HG02870 (cell line): ENCODE measurements around the gene CBX5.
A peak's percentile ranks its signal among the peaks of the same experiment; 100 is the strongest.
"Not testable (repeated sequence)": the region's sequence is repeated elsewhere in the genome, so short reads cannot be mapped to it uniquely, and the experiment has no call there.

Source experiments
- ATAC-seq: cut with Tn5 transposase; IDR thresholded peaks from one replicate; pipeline ENCODE4 v1.9.1; 2021; ENCODE audit warnings: mild to moderate bottlenecking, moderate library complexity; ENCODE audit not compliant: unreplicated experiment

CBX5 gene

DNA sequence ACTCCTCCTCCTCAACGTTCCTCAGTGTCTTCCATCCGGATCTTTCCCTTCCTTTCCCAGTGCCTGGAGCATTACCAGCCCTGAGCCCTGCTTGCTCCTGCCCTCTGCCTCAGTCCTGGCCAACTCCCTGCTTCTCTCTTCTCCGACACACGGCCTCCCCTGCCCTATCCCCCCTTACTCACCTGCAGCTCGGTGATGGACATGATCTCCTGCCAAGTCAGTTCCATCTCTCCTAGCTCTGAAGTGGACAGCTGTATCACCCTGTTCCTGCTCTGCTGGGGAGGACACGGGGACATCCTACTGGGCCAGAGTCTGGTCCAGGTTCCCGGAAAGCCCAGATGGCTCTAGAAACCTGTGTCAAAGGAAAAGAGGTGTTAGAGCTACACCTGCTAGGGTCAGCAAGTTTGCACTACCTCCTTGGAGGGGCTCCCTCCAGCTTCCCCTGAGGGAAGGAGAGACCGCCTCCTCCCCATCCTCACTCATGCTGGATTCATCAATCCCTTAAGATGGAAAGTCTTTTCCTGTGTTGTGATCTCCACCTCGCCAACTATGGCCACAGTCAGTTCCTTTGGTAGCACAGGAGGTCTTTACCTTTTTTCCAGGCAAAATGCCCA, 15.1 kb upstream of the CBX5 start:
- no peak for ATAC-seq

DNA sequence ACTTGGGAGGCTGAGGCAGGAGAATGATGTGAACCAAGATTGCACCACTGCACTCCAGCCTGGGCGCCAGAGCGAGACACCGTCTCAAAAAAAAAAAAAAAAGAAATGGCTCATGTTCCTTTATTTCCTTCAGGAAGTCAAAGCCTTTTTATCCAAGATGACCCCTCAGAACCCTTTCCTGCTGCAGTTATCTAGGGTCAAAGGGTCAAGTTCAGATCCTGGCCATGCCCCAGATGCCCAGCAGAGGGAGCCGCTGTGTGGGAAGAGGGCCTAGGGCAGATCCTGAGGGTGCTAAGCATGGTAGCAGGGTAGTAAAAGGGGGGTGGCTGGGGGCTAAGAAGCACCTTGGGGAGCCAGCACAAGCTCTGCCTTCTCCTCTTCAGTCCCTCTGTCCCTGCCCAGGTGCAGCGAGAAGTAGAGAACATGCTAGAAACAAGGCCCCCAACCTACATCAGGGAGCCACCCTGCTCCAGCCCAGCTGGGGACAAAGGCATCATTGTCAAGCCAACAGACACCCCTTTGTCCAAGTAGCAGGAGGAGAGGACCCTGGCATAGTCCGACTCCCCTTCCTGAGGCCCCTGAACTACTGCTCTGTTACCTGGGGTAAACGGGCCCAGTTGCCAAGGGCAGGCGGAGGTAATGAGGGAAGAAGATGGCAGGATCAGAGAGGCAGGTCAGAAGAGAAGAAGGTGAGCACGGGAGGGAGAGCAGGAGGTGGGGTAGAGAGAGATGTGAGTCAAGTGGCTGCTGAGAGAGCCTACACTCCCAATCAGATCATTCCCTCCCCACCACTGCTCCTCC, 14.4 kb upstream of the CBX5 start:
- no peak for ATAC-seq

DNA sequence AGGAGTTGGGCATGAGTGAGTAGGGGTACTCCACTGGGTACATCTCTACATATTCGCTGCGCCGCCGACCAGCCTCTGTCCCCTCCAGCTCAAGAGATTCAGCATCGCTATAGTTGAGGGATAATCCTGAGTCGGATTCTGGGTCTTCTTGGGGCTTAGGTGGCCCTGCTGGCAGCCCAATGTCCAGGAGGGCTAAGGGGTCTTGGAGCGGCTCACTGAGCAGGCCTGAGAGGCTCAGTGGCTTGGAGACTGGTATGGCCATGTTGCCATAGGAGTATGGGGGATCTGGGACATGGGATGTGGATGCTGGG, 13.0 kb upstream of the CBX5 start:
- ATAC-seq, result no peak

DNA sequence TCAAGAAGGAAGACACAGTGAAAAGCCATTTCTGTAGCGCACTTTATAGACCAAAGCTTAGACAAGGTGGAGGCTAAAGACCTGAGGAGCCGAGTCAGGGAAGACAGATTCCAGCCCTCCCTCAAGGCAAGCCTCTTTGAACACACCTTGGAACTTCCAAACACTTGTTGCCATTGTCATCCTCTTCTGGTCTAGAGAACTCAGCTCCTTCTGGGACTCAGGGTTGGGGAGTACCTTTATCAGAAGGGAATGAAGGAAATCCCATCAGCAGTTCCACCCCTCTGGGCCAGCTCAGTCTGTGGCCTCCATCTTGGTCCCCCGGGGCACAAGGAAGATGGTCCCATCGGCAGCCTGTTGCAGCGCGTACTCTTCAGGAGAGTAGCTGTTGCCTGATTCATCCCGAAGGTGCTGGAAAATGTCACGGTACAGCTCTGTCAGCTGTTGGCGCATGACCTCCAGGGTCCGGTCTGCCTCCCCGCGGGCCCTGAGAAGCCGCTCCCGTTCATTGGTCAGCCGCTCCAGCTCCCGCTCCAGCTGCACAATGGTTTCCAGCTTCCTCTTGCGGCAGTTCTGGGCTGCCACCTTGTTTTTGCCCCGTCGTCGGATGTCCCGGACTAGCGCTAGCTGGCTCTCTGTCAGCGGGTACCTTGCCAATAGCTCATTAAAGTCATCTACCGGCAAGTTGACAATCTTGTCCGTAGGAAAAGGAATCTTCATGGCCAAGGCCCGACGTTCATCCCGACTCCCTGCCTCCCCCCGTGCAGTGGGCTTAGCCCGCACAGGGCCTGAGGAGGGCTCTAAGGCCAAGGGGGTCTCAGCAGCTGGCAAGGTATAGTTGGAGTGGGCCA, 12.4 kb upstream of the CBX5 start:
- ATAC-seq, result no peak

DNA sequence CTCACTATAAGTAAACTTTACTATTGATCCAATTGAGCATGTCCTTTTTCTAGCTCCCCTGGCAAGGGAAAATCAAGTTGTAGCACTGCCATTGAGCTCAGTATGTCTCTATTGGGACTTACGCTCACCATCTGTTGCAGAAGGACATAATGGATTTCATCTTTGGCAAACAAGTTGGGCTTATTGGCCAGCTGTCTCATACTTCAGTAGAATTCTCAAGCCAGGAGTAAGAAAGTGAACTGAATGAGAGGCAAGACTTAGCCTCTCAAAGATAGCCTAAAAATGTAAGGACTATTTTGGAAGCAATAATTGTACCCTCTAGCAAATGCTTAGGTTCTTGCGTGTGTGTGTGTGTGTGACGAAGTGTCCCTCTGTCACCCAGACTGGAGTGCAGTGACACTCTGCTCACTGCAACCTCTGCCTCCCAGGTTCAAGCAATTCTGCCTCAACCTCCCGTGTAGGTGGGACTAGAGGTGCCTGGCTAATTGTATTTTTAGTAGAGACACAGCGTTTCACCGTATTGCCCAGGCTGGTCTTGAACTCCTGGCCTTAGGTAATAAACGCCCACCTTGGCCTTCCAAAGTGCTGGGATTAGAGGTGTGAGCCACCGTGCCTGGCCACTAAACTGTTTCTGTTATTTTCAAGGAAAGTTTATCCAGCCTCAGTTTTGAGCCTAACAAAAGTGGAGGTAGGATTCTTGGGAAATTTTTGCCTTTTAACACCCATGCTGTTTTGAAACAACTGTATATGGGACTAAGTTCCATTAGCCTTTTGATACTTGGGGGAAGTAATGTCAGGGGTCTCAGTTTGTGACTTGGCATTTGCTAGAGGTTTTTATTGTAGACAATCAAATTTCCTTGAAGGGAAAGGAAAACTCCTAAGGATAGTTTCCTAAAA, 7.6 kb upstream of the CBX5 start:
- ATAC-seq, result no peak

DNA sequence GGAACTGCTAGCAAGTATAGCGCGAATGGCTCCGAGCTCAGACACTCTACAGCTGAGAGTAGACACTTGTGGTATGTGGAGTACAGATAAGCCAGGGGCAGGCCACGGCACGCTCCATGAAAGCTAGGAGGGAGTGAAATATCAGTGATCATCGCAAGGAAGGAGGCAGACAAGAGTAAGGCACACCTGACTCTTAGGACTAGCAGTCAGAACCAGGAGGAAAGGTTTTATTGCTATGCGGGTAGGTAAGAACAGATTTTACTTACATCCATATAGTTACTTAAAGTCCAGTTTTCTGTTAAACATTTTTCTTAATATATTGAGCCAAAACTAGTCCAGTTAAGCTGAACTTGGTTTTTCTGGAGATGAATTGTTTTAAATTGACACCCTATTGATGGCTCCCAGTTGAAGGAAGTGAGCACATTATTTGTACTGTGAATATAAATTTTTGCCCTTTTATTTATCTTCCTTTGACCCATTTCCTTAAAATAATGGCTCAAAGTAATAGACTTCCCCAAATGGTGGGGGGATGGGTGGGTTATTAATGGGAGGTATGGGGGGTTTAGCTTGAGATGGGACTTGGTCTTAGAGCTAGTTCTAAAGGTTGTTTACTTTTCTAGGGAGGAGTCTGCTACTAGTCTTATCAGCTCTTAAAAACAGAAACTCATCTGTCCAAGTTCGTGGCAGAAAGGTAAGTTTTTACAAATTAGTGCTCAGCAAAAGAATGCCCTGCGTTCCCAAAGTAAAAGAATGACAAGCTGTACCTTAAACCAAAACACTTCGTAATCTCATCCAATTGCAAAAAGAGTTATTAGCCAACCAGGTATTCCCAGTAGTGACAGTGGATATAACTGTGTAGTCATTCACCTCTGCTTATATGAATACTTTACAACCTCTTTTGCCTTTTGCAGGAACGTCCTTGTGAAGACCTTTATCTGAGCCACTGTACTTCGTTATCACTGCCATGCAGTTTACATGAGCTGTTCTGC, 6.4 kb upstream of the CBX5 start:
- no peak for ATAC-seq

DNA sequence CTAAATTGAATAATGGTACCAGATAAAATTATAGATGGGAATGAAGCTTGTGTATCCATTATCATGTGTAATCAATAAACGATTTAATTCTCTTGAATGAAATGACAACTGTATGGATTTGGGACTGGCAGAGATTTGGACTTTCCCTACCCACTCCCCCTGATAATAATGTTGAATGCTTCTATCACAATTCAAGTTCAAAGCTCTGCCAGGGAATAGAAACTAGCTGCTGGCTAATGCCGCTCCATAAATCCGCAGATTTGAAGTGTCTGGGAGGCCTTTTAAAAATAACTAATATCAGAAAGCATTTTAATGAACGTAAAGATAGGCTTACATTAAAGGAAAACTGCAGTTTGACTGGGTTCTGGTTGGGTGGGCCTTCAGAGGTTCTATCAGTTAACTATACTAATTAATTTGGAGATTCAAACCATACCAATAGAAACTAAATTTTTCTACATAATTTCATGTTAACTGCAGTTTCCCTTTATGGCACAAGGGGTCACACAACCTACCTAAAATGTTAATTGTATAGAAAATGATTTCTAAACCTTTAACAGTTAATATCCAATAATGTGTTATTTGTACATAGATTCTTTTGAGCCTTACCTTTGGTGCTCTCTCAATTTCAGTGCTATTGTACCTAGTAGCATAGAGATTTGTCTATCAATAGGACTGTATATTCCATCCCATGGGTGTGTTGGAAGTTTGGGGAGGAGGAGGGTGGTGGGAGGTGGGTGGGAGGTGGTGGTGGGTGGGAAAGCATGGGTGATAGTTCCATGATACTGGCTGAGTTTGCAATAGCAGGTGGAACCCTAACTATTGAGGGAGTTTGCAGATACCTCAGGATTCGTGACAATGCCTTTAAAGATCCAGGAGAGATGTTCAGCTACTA, 5.5 kb upstream of the CBX5 start:
- no peak for ATAC-seq

DNA sequence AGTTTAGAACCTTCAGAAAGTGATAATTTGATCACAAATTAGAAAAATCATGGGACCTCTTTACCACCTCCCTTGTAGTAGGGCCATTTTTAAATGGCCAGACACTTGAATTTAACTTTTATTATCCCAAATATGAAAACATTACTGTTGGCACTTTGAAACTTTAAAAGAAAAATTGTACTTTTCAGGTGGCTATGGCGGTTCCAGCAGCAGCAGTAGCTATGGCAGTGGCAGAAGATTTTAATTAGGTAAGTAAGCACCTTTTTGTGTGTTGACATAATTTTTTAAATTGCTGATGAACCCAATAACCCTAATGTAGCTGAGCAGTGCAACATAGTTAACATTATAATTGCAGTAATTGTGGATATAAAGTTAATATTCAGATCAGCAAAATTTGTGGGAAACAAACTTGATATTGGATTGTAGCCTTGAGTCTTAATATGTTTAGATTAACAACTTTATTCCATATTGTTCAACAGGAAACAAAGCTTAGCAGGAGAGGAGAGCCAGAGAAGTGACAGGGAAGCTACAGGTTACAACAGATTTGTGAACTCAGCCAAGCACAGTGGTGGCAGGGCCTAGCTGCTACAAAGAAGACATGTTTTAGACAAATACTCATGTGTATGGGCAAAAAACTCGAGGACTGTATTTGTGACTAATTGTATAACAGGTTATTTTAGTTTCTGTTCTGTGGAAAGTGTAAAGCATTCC, 4.3 kb upstream of the CBX5 start:
- ATAC-seq, result not testable (repeated sequence)

DNA sequence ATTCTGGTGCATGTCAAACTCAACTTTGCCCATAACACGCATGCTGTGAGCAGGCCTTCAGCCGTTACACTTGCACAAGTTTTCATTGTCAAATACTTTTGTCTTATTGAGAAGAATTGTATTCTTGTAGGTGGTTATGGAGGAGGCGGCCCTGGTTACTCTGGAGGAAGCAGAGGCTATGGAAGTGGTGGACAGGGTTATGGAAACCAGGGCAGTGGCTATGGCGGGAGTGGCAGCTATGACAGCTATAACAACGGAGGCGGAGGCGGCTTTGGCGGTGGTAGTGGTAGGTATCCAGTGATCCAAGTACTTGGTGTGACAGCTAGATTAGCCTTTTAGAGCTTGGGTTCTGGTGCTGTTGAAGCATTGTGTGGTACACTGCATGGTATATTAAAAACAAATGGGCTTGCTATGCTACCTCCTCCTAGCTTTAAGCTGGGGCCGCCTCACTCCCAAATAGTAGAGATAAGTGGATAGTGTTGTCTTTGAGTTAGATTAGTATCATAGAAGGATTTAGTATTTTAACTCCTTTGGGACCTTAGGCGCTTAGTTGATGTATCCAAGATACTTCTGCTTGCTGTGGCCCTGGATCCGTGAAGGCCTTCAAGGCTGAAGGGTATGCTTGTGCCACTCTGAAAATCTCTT, 3.1 kb upstream of the CBX5 start:
- no peak for ATAC-seq

DNA sequence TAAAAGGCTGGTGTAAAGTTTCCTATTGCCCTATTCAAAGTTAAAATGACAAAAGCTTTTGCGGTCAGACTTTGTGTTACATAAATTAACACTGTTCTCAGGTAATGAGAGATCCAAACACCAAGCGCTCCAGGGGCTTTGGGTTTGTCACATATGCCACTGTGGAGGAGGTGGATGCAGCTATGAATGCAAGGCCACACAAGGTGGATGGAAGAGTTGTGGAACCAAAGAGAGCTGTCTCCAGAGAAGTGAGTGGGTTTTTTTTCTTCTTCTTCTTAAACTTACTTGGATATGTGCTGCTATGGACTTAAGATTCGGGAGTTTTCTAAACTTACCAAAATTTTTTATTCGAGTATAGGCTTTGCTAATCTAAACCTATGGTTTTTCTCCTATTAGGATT, 1.8 kb upstream of the CBX5 start:
- ATAC-seq, result not testable (repeated sequence)

DNA sequence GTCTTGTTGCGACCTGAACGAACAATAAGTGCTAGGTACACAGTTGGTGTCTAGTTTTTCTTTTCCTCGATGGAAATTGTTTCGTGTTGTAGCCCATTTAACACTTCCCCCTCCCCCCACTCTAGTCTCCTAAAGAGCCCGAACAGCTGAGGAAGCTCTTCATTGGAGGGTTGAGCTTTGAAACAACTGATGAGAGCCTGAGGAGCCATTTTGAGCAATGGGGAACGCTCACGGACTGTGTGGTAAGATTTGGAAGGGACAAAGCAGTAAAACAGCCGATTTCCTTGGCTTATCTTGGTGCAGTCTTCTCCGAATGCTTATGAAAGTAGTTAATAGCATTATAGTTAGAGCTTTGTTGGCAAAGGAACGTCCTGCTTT, 1.3 kb upstream of the CBX5 start:
- not testable (repeated sequence) for ATAC-seq

DNA sequence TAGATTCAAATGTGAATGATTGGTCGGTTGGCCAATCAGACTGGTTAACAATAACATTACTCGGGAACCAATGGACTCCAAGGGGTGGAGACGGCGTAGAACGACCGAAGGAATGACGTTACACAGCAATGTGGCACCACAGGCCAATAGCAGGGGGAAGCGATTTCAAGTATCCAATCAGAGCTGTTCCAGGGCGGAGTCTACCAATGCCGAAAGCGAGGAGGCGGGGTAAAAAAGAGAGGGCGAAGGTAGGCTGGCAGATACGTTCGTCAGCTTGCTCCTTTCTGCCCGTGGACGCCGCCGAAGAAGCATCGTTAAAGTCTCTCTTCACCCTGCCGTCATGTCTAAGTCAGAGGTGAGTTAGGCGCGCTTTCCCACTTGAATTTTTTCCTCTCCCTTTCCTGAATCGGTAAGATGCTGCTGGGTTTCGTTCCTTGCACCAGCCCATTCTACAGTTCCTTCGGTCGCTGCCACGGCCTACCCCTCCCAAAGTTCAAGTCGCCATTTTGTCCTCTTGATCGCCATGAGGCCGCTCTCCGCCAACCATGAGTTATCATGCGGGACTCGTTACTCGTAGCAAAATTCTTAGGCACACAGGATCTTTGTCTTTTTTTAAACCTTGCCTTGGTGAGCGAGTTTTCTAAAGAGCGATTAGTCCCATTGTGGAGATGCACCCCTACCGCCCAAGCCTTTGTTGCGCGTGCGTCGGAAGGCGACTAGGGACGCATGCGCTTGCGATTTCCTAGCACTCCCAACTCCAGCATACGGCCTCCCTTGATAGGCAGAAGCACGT, 742 bp upstream of the CBX5 start, which contains the start of gene HNRNPA1:
TSS of gene HNRNPA1 (plus strand) at position 259 of the 793 bp plus-strand sequence. CDS start at position 341, 82 bp downstream.
- peak; percentile 80 for ATAC-seq

DNA sequence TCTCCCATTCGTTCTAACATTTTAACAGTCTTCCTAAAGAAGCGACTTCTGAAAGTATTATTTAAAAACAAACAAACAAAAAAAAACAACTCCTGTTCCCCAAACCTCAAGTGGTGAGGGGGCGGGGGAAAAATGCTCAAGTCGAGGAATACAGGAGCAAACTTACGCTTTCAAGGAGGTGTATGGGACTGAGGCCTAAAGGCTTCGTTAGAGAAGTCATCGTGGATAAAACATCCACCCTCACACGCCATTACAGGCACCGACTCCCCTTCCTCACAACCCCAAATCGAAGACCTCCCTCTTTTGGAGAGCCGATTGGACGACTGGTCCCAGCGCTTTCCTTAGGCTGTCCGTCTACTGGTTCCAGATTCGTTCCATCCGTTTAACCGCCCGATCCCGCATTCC, 693 bp downstream of the CBX5 start:
- no peak for ATAC-seq

DNA sequence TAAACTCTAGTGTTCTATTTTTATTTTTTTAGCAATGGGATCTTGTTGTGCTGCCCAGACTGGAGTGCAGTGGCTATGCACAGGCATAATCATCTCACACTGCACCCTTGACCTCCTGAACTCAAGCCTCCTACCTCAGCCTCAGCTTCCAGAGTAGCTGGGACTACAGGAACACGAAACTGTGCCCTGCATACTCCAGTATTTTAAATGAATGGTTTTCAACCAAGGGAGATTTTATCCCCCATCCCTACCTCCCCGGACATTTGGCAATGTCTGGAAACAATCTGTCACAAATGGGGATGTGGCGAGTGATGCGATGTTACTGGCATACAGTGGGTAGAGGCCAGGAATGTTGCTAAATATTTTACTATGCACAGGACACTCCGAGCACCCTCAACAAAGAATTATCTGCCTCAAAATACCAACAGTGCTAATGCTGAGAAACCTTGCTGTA, 2.1 kb downstream of the CBX5 start:
- ATAC-seq, result no peak

DNA sequence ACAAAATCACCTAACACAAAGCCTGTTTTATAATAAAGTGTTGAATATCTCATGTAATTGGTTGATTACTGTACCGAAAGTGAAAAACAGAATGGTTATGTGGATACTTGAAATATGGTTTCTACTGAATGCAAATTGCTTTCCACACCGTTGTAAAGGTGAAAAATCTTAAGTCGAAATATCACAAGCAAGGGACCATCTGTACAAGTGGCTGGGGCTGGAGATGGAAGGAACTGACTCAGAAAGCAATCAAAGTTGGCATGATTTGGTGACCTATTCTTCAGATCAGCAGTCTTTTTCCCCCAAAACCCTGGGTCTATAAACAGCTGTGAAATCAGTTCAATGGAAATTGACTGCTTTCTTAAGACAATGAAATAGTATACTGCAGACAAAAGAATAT, 3.6 kb downstream of the CBX5 start:
- no peak for ATAC-seq

DNA sequence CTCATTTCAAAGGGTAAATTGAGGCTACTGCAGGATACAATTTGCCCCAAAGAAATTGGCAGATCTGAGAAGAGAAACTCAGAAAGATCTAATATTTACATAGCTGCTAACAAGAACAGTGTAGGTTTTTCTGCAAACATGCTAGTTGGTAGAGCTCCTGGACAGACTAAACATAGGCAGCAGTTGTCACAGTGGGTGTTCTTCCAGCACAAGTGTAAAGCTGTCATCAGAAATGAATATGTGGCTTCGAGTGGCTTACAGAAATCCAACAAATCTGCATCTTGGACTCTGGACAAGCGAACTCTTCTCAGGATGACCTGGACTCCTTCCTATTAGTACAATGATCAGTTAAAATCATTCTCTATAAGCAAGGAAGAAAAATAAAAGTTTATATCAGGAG, 5.9 kb downstream of the CBX5 start:
- no peak for ATAC-seq

DNA sequence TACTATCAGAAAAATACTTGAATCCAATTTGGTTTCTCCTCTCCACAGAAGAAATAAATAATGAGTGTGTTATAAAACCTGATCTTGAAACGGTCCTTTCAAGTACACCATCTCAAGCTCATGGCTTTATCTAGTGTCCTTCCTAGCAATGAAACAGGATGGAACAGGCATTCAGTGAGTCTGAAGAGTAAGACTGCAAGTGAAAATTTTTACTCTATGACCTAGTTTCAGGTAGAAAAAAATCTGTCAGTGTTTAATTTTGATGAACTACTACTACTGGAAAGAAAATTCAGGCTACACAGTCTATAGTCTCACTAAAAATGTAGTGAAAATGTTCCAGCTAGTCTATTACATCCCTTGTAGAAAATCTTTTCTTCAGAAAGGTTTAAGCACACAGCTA, 7.7 kb downstream of the CBX5 start:
- peak; percentile 57 for ATAC-seq
